ENCODE data around the gene ASMT.
"Not testable (repeated sequence)": the region's sequence is repeated elsewhere in the genome, so short reads cannot be mapped to it uniquely, and the experiment has no call there.

The ASMT gene

DNA sequence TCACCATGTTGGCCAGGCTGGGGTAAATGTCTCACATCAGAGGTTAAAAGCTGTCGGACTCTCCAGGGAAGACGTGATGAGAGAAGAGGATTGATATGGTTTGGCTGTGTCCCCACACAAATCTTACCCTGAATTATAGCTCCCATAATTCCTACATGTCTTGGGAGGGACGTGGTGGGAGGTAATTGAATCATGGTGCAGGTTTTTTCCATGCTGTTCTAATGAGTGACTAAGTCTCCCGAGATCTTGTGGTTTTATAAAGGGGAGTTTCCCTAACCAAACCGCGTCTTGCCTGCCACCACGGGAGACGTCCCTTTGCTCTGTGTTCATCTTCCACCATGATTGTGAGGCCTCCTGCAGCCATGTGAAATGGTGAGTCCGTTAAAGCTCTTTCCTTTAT lies 64.4 kb downstream of the ASMT start:
- no peak overlapping the region for H3K27ac ChIP-seq
- intact Hi-C loops (cut with DNase I; ENCODE audit: low total_unique reads), result no loop called here
- TF ChIP-seq CTCF (IDR thresholded peaks at IDR 0.05), result no peak
- no peaks in the 10 kb centered on the region for H3K4me1 ChIP-seq
- no peaks in the 10 kb centered on the region for H3K36me3 ChIP-seq
- no peaks in the 10 kb centered on the region for H3K27me3 ChIP-seq
- no peak overlapping the region for H3K4me3 ChIP-seq
- H3K9me3 ChIP-seq, result no peaks in the 10 kb centered on the region
- peak in 1 of 2 donors; percentile 15 for DNase-seq

- Histone ChIP-seq H3K9me3 (no peaks in the 10 kb centered on the region), H3K27me3 (no peaks in the 10 kb centered on the region), H3K27ac (no peak overlapping the region), H3K4me1 (no peaks in the 10 kb centered on the region), H3K4me3 (no peak overlapping the region), H3K36me3 (no peaks in the 10 kb centered on the region)
- TF ChIP-seq CTCF (IDR thresholded peaks at IDR 0.05), result no peak
- intact Hi-C loops (cut with DNase I; ENCODE audit: low total_unique reads), result no loop called here
- DNase-seq, result no peak
Observed at GRCh38 chrX:1681439-1681838, 66.6 kb downstream of the ASMT start.

- H3K4me3 ChIP-seq; H3K9me3 ChIP-seq; intact Hi-C loops (cut with DNase I; ENCODE audit: low total_unique reads); H3K27ac ChIP-seq; H3K4me1 ChIP-seq; H3K36me3 ChIP-seq; H3K27me3 ChIP-seq; DNase-seq: not testable (repeated sequence)
Observed at GRCh38 chrX:1681856-1682255, 67.0 kb downstream of the ASMT start.

DNA sequence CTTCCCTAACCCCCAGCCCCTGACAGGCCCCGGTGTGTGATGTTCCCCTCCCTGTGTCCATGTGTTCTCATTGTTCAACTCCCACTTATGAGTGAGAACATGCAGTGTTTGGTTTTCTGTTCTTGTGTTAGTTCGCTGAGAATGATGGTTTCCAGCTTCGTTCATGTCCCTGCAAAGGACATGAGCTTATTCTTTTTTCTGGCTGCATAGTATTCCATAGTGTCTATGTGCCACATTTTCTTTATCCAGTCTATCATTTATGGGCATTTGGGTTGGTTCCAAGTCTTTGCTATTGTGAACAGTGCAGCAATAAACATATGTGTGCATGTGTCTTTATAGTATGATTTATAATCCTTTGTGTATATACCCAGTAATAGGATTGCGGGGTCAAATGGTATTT lies 67.6 kb downstream of the ASMT start:
- H3K4me3 ChIP-seq; H3K4me1 ChIP-seq; intact Hi-C loops (cut with DNase I; ENCODE audit: low total_unique reads); H3K9me3 ChIP-seq; H3K36me3 ChIP-seq; H3K27me3 ChIP-seq; DNase-seq; H3K27ac ChIP-seq: not testable (repeated sequence)

GRCh38 chrX:1684883-1685282 lies 70.0 kb downstream of the ASMT start:
- intact Hi-C loops (cut with DNase I; ENCODE audit: low total_unique reads); H3K36me3 ChIP-seq; H3K4me1 ChIP-seq; H3K27ac ChIP-seq; DNase-seq; H3K9me3 ChIP-seq; H3K27me3 ChIP-seq; H3K4me3 ChIP-seq: not testable (repeated sequence)

DNA sequence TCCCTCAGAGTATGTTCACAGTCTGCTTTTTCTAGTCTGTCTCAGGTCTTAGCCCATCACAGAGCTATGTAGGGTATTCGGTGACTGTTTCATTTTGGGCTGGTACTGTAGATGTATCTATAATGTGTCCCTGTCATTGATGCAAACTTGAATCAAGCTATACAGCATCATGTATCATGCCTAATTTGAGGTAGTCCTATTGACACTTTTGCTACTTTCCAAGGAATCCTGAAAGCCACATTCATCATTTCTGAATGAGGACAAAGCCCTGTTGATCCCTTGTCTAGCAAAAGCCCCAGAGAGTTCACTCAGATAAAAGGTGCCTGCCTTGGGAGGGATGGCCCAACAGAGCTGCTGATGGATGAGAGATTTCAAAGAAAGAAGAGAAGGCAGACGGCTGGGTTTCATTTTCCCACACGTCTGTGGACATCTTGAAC lies 70.6 kb downstream of the ASMT start:
- H3K4me3 ChIP-seq; DNase-seq; H3K4me1 ChIP-seq; H3K27me3 ChIP-seq; H3K9me3 ChIP-seq; intact Hi-C loops (cut with DNase I; ENCODE audit: low total_unique reads); H3K36me3 ChIP-seq; H3K27ac ChIP-seq: not testable (repeated sequence)

DNA sequence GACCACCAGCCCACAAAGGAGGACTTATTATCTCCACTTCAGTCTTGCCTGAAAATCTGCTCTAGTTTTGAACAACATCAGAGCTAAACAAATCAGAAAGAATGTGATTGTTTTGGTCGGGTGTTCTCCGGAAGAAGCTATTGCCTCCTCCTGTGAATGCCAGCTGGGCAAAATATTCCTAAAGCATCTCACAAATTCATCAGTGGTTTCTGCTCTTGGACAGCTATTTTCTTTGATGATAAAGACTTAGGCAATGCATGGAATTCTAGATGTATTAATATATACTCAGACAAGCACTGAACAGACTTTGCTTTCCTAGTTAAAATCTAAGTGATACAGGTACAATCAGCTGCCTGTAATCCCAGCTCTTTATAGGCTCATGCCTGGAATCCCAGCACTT lies 71.8 kb downstream of the ASMT start:
- TF ChIP-seq CTCF (IDR thresholded peaks at IDR 0.05), result no peak
- Histone ChIP-seq H3K27me3 (no peaks in the 10 kb centered on the region), H3K4me3 (no peak overlapping the region), H3K4me1 (no peaks in the 10 kb centered on the region), H3K27ac (no peak overlapping the region), H3K36me3 (no peaks in the 10 kb centered on the region), H3K9me3 (no peaks in the 10 kb centered on the region)
- DNase-seq, result no peak
- intact Hi-C loops (cut with DNase I; ENCODE audit: low total_unique reads), result no loop called here

Measured in tibial artery (tissue), 4 donors.